HG03196 (cell line): Measurements from ENCODE around the gene TLN1.

Experiments
- ATAC-seq: cut with Tn5 transposase; IDR thresholded peaks from one replicate; pipeline ENCODE4 v1.9.1; 2021; ENCODE audit not compliant: unreplicated experiment

TLN1 gene

DNA sequence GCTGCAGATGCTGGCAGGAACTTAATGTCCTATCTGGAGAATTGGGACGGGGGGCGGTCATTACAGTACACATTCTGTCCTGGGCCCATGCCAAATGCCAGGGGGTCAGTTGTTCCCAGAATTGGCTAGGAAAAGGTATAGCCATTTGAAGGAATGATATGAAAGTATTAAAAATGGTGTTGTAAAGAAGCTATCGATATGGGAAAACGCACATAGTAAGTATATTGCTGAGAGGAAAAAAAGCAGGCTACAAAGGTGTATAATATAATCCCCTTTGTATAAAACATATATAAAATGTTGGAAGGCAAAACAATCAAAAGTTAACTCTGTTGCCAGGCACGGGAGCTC lies 66.5 kb downstream of the TLN1 start:
- ATAC-seq: no peak

- ATAC-seq: peak; percentile 49
Measured at GRCh38 chr9:35664531-35665470, 67.2 kb downstream of the TLN1 start, which contains the start of gene ARHGEF39. Gene ARHGEF39 (minus strand): TSS chr9:35665195. CDS start chr9:35665169, 26 bp downstream.

DNA sequence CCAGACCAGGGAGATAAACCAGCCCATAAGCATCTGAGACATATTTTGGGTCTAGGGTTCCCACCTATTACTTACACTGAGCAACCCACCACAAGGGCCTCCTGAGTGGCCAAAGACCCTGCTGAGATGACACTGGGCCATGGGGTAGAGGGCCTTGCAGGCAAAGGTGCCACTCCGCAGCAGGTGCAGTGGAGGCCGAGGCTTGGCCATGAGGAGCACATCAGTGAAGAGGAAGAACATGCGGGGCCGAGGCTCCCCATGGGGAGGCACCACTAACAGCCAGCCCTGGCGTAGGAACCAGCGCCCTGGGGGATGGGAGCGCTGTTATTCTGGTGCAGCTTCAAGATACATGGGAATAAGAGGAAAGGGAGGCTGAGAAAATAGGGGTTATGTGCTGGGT lies 69.6 kb downstream of the TLN1 start:
- ATAC-seq: no peak

DNA sequence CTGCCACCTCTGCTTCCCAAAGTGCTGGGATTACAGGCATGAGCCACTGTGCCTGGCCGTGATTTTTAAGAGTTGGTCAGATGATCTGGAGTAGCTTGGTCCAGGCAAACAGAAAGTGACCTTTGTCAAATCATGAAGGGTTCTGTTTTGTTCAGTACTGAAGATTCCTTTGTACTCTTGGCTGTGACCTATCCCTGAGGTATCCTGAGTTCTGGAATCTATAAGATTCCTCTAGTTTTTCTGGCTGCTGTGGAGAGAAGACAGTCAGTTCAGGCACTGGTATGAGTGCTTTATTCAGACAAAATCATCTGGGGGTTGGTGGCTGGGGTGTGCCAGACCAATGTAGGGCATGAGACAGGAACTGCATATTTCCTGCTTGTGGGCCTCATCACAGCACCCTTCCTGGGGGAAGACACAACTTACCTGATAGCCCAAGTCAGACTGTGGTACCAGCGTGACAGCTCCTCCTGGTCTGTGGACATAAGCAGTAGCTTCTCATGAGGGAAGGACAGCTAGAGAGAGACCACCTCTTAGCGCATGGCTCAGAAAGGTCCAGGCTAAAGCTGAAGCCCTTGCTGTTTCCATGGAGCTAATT lies 70.1 kb downstream of the TLN1 start:
- no peak for ATAC-seq

- no peak for ATAC-seq
Measured at GRCh38 chr9:35660966-35661415, 71.0 kb downstream of the TLN1 start.

DNA sequence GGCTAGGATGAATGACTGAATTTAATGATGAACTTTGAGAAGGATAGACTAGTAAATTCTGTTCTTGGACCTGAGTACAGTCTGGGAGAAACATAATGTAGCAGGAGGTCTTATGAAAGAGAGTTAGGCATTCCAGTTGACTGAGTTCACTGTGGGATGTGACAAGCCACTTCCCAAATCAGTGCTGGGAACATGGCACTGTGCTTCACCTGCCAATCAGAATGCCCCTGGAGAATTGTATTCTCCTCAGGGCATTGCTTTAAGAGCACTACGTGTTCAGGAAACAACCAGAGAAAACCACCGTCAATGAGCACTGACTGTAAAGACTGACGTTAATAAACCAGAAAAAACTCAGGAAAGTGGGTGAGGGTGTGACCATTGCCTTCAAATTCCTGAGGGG lies 72.7 kb downstream of the TLN1 start:
- ATAC-seq: no peak

DNA sequence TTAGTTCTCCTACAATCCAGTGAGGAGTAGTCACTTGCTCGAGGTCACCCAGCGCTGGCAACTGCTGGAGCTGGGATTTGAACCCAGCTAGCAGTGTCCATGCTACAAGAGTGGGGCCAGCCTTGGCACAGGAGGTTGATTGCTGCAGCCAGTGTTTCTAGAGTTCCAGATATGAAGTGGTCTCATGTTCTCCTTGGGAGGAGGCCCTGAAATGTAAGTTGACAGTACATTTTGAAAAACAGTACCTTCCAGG lies 73.1 kb downstream of the TLN1 start:
- no peak for ATAC-seq

DNA sequence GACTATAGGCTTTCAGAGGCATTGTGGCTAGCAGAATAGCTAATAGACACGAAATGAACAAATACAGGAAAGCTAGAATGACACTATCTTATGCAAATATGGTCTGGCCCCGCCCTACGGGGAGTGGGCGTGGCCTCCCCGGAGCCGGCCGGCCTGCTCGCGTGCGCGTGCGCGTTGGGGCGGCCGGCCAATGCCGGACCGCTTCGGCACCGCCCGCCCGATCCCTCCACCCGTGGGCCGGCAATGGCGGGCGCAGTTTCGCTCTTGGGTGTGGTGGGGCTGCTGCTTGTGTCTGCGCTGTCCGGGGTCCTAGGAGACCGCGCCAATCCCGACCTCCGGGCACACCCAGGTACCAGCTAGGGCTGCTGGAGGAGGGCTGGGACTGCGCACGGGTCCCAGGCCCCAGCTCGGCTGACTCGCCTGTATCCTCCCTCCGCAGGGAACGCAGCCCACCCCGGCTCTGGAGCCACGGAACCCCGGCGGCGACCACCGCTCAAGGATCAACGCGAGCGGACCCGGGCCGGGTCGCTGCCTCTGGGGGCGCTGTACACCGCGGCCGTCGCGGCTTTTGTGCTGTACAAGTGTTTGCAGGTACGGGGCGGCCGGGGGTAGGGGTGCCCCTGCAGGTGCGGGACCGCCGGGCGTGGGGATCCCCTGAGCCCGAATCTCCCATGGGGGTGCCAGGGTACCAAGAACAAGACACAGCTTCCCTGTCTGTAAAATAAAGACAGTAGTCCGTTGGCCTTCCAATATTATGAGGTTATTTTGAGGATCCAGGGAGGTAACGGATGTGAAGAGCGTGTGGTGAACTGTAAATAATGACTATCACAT lies 73.6 kb downstream of the TLN1 start, which contains the start of gene CCDC107:
Gene CCDC107 (plus strand): TSS at position 156 of the 831 bp plus-strand sequence. CDS start 88 bp downstream, at position 244.
- peak; percentile 58 for ATAC-seq

- ATAC-seq: peak; percentile 85
Measured at GRCh38 chr9:35657546-35658136, 74.4 kb downstream of the TLN1 start, which contains the start of gene RMRP. Gene RMRP (minus strand): TSS chr9:35658019.

GRCh38 chr9:35656831-35657545 lies 75.0 kb downstream of the TLN1 start:
- ATAC-seq: no peak

- no peak for ATAC-seq
Measured at GRCh38 chr9:35656348-35656747, 75.6 kb downstream of the TLN1 start.

DNA sequence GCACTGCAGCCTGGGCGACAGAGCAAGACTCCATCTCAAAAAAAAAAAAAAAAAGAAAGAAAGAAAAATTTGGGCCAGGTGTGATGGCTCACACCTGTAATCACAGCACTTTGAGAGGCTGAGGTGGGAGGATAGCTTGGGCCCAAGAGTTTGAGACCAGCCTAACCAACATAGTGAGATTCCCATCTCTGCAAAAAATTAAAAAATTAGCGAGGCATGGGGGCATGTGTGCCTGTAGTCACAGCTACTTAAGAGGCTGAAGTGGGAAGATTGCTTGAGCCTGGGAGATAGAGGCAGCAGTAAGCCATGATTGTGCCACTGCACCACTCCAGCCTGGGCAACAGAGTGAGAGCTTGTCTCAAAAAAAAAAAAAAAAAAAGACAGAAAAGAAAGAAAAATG lies 78.4 kb downstream of the TLN1 start:
- ATAC-seq: no peak

GRCh38 chr9:35652829-35653209 lies 79.2 kb downstream of the TLN1 start:
- no peak for ATAC-seq

DNA sequence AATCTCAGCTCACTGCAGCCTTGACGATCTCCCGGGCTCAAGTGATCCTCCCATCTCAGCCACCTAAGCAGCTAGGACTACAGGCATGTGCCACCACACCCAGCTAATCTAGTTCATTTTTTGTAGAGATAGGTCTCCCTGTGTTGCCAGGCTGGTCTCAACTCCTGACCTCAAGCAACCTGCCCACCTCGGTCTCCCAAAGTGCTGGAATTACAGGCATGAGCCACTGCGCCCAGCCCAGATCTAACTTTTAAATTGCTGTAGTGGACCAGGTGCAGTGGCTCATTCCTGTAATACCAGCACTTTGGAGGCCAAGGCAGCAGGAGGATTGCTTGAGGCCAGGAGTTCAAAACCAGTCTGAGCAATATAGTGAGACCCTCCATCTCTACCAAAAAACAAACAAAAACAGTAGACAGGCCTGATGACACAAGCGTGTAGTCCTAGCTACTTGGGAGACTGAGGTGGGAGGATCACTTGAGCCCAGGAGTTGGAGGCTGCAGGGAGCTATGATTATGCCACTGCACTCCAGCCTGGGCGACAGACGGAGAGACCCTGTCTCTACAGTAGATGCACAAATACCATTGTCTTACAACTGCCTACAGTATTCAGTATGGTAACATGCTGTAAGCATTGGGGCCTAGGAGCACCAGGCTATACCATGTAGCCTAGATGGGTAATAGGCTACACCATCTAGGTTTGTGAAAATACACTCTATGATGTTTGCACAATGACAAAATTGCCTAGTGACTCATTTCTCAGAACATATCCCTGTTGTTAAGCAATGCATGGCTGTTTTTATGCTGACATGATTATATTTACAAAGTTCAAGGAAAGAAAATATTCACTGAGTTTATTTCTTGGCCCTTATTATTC lies 79.8 kb downstream of the TLN1 start:
- no peak for ATAC-seq

- no peak for ATAC-seq
Measured at GRCh38 chr9:35650341-35651158, 81.4 kb downstream of the TLN1 start, which contains the start of gene SIT1. Gene SIT1 (minus strand): TSS chr9:35650931. CDS start chr9:35650853, 78 bp downstream.

DNA sequence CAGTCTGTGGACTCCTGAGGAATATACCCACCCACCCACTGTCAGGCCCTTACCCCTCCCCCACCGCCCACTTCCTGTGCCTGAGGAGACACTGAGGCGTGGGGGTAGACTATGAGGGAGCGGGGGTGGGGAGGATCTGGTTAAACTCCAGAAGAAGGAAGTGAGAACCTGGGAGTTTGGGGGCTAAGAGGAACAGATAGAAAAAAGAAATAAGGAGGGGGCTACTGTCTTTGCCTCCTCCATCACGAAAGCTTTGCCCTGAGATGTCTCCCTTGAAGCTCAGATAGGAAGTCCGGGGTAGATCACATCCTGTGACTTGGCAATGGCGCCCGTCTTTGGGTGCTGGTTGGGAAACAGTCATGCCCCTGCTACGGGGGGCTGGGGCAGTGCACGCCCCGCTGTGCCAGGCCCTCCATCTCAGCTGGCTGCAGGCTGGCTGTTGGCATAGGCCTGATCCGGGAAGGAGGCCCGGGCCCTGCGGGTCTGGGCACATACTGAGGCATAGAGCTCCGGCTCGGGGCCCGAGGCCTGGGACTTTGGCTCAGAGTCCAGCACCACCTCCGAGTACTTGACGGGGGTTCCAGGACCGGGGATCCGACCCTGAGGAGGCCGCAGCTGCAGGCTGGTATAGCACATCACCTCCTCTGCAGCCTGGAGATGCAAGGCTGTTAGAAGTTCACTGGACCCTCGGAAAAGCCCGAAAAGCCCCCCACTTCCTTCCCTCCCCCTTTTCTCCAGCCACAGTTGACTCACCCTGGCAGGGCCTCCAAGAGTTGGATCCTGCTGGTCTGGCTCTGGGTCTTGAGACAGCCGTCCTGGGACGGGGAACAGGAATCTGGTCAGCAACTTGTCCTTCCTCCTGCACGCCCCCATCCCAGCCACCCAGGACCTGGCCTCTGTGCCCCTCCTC lies 82.3 kb downstream of the TLN1 start:
- no peak for ATAC-seq
